DMS79 treated with DMSO at 0.1 percent for 48 hours (cell line): ENCODE measurements around the gene QSOX2.

Source experiments
- DNase-seq: peaks from one replicate; lab custom pipeline; 2025; lab: John Stamatoyannopoulos, UW

QSOX2 gene

DNA sequence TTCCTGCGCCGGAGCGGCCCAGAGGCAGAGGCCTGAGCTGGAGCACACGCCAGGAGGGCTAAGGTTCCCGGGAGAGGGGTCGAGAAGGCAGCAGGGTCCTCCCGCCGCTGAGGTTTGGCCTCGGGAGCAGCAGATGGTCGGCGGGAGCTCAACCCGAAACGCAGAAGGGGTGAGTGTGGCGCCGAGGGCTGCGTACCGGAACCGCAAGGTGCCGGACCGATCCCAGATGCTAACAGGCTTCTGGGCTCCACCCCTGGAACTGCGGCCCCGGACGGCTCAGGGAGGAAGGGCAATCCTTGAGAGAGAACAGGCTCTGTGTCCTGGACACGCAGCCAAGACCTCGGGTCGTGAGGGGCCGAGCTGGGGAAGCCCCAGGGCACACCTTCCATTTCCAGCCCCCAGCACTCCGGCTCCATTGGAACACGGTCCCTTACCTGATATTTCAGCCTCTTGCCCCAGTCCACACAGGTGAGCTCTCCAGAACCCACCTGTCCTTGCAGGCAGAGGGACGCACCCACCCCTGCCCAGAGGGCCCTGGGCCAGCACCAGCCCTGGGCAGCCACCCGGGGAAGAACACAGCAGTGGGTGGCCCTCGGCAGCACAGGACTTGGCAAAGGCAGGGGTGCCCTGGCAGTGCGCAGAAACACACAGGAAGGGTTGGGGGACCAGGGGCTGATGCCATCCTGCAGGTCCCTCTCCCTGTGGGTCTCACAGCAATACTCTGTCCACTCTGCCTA, 42.0 kb downstream of the QSOX2 start:
- no peak for DNase-seq

DNA sequence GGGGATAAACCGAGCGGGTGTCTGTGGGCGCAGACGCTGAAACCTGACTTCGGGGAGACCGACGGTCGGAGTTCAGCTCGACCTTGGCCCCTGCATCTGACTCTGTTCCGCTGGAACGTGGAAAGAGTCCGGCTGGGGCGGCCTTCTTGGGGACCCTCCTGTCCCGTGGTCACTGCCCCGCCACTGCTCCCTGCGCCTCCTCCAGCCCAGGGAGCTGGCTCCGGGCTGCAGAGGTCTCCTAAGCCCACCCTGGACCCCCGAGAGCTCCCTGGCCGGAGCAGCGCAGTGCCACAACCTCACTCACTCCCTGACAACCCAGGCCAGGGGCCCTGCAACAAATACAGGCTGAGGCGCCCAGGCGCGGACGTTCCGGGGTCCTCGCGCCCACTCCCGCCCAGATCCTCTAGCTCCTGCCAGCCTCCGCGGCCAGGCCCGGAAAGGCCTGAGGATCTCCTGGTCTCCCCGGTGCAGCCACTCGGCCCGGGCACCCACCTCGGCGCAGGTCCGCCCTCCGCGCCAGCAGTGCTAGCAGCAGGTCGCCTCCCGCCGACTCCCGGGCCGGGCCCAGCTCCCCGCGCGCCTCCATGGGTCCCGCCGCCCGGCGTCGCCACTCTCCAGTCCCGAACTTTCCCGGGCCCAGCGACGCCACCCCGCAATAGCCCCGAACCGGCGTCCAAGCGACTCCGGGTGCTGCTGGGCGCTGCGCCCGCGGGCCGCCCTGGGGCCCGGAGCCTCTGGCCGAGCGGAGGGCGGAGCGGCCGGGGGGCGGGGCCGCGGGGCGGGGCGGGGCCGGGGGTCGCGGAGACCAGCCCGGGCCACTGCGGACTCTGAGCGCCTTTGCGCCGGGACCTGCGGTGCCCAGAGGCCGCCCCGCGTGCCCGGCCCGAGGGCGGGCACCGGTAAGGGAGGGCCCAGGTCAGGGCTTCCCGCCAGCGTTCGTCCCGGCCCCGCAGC, 42.9 kb downstream of the QSOX2 start:
- no peak for DNase-seq

DNA sequence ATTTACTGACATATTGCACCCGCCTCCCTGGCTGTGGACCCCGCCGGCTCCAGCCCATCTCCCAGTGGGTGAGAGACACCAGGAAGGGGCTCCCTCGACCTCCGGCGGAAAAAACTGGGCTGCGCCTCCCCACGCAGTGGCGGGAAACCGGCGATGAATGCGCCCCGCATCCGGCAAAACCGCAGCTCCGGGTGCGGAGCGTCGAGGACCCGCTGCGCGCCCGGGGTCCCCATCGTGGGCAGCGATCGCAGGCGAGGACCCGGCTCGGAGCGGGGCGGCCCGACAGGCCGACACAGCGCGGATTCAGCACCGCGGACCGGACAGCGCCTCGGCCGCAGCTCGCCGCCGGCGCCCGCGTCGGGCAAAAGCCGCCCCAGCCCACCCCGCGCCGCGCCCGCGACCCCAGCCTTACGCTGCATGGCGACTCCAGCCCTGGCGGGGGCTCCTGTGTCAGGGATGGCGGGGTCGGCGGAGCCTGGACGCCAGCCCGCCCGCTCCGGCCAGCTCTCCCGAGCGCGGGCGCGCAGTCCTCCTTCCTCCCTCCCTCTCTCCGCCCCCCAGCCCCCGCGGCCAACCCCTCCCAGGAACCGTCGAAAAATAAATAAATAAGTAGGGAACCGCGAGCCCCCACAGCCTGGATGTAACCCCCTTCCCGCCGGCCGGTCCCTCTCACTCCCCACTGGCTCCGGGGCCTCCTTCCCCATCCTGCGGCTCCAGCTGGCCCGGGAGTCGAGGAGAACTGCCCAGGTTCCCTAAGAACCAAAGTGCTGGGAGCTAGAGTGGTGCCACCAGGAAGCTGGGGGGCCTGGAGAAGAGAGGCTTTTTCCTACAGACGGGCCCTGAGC, 43.8 kb downstream of the QSOX2 start:
- DNase-seq: no peak

- DNase-seq: no peak
Observed at GRCh38 chr9:136201174-136201573, 44.4 kb downstream of the QSOX2 start.

DNA sequence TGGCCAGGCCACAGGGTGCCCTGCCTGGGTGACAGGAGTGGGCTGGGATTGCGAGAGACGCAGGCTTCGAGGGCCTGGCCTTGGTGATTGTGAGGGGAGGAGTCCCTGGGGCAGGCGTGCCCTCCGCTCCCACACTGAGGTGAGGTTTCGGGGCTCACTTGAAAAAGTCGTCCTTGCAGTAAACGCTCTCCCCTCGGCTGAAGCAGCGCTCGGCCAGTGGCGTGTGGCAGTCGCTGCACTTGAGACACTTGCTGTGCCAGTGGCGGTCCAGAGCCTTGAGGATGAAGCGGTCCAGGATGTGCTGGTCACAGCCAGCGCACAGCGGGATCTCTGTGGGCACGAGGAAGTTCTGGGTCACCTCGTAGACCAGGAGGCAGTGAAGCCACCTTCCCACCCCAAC, 45.2 kb downstream of the QSOX2 start:
- DNase-seq: no peak

GRCh38 chr9:136199391-136200288, 46.0 kb downstream of the QSOX2 start:
- no peak for DNase-seq

- DNase-seq: no peak
Observed at GRCh38 chr9:136198605-136199083, 47.0 kb downstream of the QSOX2 start.

DNA sequence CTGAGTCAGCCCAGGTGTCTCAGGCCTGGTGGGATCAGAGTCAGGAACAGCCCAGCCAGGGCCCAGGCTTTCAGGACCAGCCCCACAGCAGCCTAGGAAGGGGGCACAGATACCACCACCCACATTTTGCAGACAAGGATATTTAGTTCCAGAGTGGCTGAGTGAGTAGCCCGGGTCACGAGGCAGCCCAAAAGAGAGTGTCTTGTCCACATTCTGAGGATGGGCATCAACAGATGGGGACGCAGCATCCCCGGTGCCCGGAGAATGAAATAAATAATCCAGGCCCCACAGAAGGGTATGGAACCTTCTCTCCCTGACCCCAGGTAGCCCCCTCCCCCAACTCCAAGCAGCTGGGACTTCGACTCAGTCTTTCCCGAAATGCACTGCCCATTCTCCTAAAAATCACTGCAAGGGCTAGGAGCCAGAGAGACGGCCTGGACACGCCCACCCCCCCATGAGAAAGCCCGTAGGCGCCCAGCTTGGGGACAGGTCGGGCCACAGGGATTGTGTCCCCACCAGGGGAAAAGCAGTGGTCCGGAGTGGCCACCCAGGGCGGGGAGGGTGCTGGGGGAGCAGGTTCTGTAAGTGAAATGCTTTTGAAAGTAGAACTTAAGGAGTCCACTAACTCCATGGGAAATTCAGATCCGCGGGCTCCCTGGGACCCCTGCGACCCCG, 47.5 kb downstream of the QSOX2 start:
- DNase-seq: no peak

- DNase-seq: no peak
Observed at GRCh38 chr9:136197084-136197875, 48.3 kb downstream of the QSOX2 start.

DNA sequence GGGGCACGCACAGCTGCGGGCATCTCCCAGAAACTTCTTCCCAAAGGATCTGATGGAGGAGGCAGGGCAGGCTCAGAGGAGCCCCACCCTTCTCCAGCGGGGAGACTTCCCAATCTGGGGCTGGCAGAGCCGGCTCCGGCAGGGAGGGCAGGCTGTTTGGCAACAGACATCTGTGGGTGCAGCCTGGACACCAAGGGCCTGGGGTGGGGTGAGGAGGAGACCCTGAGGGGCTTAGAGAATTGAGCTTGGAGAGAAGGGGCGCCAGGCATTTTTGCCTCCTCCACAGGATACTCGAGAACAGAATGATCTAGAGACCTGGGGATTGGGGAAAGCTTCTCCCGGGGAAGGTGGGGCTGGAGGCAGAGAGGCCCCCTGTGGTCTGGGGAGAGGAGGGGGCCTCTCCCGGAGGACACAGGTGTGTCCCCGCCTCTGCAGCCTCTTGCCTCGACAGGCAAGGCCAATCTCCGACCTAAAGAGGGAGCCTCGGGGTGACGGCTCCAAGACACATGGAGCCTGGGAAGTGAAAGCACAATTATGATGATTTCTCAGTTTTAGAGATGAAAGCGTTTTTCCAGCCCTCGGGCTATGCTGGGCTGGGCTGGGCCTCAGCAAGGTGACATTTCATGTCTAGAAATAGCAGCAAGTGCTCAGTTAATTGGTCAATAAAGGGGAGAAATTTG, 49.1 kb downstream of the QSOX2 start:
- no peak for DNase-seq

DNA sequence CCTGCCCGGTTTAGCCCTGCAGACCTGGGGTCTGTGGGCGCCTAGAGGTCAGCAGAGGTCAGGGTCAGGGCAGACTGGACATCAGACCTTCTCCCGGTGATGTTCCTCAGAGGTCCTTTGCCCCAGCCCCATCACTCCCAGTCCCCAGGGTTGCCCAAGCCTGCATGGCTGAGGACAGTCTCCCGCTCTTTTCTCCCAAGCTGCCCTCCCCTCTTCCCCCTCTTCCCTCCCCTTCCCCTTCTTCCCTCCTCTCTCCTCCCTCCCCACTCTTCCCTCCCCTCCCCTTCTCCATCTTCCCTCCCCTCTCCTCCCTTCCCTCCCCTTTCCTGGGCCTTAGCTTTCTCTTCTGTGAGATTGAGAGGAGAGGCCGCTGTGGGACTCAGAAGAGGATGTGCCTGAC, 51.1 kb downstream of the QSOX2 start:
- no peak for DNase-seq

DNA sequence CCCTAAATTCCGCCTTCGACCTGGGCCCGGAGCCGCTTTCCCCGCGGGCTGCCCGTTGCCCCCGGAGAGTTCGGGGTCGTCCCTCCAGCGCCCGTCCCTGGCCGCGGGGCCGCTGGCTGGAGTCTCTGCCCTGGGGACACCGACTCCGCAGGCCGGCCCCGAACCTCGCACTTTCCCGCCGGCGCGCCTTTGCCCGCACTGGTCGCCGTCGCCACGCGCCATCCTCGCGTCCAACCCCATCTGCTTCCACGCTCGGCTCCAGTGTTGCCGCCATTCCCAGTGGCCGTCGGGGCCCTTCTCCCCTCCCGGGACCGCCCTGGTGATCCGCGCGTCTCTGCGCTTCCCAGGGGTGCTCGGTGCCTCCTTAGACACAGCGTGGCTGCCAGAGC, 51.7 kb downstream of the QSOX2 start:
- no peak for DNase-seq

- DNase-seq: no peak
Observed at GRCh38 chr9:136193127-136193890, 52.3 kb downstream of the QSOX2 start.

- no peak for DNase-seq
Observed at GRCh38 chr9:136192289-136193126, 53.1 kb downstream of the QSOX2 start.

DNA sequence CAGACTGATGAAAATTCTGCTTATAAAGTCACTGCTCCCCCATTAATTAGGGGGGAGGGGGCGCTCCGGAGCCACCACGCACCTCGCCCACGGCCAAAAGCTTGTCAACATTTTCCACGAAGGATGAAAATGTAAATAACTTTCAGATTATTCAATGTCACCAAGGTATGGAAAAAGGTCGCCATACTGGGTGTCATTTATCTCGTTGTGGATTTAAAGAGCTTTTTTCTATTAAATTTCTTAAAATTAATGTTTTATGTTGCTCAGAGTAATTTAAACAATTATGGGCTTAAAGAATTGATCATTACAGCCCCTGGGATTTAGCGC, 53.7 kb downstream of the QSOX2 start:
- no peak for DNase-seq

- DNase-seq: peak; percentile 43
Observed at GRCh38 chr9:136191099-136191959, 54.3 kb downstream of the QSOX2 start.

DNA sequence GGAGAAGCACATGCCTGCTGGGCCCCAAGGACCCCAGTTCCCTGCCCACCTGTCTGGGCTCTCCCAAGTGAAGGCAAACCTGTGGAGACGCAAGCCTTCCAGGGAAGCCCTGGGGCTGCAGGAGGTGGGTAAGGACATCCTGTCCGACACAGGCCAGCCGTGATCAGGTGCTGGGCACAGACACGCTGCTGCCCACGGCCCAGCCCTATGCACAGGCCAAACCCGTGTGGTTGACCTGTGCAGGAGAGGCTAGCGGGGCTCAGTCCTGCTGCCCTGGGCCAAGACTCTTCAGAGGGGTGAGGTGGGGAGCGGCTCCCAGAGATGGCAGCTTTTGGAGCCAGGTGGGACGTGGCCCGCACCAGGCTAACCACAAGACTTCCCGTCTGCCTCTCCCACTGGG, 55.0 kb downstream of the QSOX2 start:
- DNase-seq: no peak
